Testis (tissue), 2 donors: ENCODE data around the gene CNGA3.

Source experiments
- CTCF ChIP-seq, 3 experiments: fragments of 450-650 bp in 2 of 3; fragments of 200-600 bp in 1 of 3; sonication (generic) in 1 of 3; IDR thresholded peaks; one replicate each; pipeline ENCODE4 v1.5.1; 2016 to 2019; ENCODE audit warnings: antibody characterized with exemption in 3 of 3, mild to moderate bottlenecking in 2 of 3, moderate library complexity in 1 of 3
- POLR2A ChIP-seq: fragments of 450-650 bp; IDR thresholded peaks from one replicate; pipeline ENCODE4 v1.6.1; 2017; ENCODE audit warnings: antibody characterized with exemption, mild to moderate bottlenecking, moderate library complexity

DNA sequence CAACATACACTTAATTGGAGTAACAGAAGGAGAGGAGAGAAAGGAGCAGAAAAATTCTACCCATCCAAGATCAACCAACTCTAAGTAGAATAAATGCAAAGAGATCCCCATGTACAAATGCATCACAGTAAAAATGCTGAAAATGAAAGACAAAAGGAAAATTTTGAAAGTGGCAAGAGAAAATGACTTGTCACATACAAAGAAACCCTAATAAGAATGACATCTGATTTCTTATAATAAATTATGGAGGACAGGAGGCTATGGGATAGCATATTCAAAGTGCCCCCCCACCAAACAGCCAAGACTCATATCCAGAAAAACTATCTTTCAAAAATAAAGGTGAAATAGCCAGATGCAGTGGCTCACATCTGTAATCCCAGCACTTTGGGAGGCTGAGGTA, 76.2 kb downstream of the CNGA3 start:
- TF ChIP-seq CTCF (IDR thresholded peaks at IDR 0.05) = no peak
- no peak for TF ChIP-seq POLR2A
